GM13976 (cell line): ENCODE data around the gene HMGXB3.

Source experiments
- DNase-seq: peaks from one replicate; pipeline ENCODE4 v3.0.0; 2012; ENCODE audit warnings: low spot score
- in situ Hi-C: fragments of 300-500 bp; cut with MboI; formaldehyde crosslinking; loops from one replicate; pipeline ENCODE4 v1.12.0; 2022; ENCODE audit warnings: low sequenced_read_pairs, mixed read lengths, inconsistent platforms; ENCODE audit not compliant: unreplicated experiment
- TF ChIP-seq, protein P1 (sequence below): IDR thresholded peaks from 2 replicates; pipeline ENCODE4 v1.5.1; 2012; ENCODE audit warnings: borderline replicate concordance, mild to moderate bottlenecking; ENCODE audit not compliant: insufficient read depth; ENCODE audit errors: extremely low read depth, missing control alignments, control extremely low read depth

The HMGXB3 gene

GRCh38 chr5:150092159-150092787 is 91.7 kb downstream of the HMGXB3 start:
- TF ChIP-seq, protein P1, sequence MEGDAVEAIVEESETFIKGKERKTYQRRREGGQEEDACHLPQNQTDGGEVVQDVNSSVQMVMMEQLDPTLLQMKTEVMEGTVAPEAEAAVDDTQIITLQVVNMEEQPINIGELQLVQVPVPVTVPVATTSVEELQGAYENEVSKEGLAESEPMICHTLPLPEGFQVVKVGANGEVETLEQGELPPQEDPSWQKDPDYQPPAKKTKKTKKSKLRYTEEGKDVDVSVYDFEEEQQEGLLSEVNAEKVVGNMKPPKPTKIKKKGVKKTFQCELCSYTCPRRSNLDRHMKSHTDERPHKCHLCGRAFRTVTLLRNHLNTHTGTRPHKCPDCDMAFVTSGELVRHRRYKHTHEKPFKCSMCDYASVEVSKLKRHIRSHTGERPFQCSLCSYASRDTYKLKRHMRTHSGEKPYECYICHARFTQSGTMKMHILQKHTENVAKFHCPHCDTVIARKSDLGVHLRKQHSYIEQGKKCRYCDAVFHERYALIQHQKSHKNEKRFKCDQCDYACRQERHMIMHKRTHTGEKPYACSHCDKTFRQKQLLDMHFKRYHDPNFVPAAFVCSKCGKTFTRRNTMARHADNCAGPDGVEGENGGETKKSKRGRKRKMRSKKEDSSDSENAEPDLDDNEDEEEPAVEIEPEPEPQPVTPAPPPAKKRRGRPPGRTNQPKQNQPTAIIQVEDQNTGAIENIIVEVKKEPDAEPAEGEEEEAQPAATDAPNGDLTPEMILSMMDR: no peak
- DNase-seq: peak; percentile 50
- in situ Hi-C loops: no loop called here

GRCh38 chr5:150097152-150097551 is 96.6 kb downstream of the HMGXB3 start:
- in situ Hi-C loops: no loop called here
- DNase-seq: no peak
- TF ChIP-seq, protein P1: no peak

- TF ChIP-seq, protein P1: no peak
- in situ Hi-C loops: no loop called here
- DNase-seq: no peak
Observed at GRCh38 chr5:150101023-150101422, 100.5 kb downstream of the HMGXB3 start.
